ENCODE results near the gene CFAP46.
A peak's percentile ranks its signal among the peaks of the same experiment; 100 is the strongest.
"Not testable (repeated sequence)": the region's sequence is repeated elsewhere in the genome, so short reads cannot be mapped to it uniquely, and the experiment has no call there.

Gene CFAP46

DNA sequence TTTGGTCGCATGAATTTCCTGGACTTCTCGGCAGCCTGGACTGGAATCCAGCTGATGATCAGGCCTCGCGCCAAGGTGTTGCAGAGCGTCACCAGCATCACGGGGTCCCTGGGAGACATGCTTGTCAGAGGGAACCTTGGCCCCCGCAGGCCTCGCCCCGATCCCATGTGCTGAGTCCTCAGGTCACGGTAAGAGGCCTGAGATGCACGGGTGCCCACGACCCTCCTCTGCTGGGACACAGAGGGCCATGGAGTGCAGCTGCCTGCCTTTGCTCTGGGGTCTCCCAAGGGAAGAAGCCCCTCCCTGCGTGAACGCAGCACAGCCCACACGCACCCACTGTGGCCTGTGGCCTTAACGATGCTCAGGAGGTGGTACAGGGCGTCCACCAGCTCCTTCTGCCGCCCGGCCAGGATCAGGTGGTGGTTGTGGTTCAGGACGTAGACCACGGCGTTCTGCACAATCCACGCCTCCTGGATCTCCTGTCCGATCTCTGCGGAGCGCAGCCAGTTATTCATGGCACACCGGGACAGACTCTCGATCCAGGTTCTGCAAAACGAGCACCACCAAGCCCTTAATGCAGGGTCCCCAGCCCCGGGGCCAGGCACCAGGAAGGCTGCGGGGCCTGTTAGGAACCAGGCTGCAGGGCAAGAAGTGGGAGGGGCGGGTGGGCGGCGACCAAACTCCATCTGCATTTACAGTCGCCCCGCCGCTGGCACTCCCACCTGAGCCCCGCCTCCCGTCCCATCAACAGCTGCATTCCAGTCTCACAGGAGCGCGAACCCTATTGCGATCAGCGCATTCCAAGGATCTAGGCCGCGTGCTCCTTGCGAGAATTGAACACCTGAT, 29.4 kb downstream of the CFAP46 start:
- no peak for DNase-seq

DNA sequence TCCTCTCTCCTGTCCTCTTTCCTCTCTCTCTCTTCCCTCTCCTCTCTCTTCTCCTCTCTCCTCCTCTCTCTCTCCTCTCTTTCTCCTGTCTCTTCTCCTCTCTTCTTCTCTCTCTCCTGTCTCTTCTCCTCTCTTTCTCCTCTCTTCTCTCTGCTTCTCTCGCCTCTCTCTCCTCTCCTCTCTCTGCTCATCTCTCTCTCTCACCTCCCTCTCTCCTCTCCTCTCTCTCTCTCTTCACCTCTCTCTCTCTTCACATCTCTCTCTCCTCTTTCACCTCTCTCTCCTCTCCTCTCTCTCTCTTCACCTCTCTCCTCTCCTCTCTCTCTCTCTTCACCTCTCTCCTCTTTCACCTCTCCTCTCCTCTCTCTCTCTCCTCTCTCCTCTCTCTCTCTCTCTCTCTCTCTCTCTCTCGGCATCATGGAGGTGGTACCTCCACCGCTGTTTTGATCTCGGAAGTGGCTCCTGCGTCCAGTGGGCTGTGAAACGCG, 30.1 kb downstream of the CFAP46 start:
- DNase-seq = no peak

DNA sequence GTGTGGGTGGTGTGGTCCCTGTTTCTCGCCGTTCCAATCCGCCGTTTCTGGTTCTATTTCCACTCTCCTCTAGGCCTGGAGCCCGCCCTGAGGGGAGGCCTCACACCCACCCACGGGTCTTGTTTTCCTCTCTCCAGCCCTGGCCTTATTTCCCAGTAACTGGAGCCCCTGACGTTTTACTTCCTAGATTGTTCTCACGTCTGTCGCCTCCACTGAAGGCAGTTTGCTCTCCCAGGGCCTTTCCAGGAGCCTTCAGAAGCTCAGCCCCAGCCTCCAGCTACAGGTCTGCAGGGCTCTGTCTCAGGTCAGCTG, 30.6 kb downstream of the CFAP46 start:
- DNase-seq = no peak

DNA sequence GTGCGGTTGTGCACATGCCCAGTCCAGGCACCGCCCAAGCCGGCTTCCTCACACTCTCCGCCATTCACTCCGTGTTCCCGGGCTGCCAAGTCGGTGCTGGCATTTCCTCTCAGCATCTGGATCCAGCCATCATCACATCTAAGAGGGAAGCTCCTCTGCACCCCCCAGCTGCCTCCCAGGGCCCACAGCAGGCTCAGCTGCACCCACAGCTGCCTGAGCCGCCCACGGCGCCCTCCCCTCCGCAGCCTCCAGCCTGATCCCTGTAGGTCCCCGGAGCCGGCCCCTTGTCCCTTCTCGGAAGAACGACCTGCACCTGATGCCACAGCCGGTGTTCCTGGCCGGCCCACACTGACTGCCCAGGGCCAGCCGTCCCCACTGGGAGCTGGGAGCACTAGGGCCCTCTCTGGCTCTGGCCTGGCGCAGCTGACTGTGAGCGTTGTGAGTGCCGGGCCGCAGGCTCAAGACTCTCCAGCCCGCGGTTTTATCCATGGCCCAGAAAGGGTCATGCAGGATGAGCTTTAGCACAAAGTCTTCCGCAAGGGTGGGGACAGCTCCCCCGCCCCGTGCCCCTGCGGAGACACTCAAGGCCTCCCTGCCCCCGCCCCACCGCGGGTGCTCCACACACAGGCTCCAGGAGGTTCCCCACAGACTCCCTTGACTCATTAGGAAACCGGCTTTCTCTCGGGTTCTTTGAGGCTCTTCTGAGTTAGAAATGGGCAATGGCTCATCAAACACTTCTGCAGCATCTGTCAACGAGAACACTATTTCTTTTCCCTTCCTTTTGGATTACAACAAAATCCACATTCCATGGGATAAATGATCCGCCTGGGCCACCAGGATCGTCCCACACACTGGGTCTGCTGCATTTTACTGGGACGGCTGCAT, 31.2 kb downstream of the CFAP46 start:
- no peak for DNase-seq

DNA sequence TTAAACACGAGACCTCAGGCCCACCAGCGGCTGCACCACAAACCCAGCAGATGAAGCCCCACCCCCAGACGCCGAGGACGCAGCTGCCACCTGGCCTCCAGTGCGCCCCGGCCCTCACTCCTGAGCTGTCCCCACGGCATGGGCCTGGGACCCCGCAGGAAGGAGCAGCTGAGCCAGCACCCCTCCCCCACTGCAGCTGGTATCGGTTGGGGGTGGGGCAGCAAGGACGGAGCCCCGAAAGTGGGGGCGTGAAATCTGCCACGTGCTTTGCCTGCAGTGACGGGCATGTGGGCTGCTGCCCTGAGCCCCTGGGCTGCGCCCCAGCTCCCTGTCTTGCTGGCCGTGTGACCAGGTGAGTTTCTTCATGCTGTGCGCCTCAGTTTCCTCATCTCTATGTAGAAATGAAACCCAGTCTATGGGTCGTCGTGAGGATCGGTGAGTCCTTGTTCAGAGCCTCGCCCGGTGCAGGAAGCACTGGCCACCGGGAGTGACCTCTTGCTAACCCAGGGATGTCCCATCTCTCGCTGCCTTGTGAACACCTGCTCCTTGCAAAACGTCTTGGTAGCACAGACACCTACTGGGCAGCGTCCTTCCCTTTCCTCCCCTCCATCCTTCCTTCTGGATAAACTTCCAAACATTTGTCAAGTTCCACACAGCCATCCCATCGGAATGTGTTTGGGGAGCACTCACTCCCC, 32.0 kb downstream of the CFAP46 start:
- no peak for DNase-seq

DNA sequence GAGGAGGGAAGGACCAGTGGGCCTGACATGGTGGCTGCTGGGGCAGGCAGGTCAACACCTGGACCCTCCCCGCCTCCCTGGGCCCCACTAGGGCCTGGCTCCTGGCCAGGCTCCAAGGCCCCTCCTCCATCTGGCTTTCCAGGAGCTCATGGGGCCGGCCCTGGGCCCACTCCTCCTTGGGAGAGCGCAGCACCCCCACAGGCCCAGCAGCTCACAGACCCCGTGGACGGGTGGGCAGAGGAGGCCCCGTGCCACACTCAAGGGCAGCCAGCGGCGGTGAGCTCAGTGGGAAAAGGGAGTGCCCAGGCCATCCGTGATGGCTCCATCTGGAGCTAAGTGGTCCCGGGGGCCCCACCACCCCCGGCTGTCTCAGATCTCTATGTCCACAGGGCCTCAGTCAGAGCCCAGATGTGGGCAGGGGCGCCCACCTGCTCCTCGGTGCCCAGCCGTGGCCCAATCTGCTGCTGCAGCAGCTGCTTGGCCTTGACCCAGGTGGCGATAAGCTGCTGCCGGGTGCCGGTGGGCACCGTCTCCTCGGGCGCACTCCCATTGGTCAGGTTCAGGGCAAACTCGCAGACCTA, 32.8 kb downstream of the CFAP46 start:
- no peak for DNase-seq

GRCh38 chr10:132908621-132909295, 33.6 kb downstream of the CFAP46 start:
- DNase-seq = no peak

- no peak for DNase-seq
Measured at GRCh38 chr10:132907821-132908620, 34.3 kb downstream of the CFAP46 start.

DNA sequence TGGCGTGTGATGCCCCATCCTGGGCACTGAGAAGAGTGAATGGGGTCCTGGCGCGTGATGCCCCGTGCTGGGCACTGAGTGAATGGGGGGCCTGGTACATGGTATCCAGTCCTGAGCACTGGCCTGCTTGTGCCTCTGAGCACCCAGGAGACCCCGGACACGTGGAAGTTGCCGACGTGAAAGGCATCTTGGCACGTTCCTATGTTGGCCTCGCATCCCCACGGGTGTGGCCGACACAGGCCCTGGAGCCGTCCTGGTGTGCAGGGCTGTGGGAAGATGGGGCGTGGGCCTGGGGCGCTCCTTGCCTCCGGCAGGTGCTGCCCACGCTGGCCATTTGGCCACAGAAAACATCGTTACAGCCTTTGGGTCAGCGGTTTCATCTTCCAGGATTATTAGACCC, 35.5 kb downstream of the CFAP46 start:
- DNase-seq = no peak

DNA sequence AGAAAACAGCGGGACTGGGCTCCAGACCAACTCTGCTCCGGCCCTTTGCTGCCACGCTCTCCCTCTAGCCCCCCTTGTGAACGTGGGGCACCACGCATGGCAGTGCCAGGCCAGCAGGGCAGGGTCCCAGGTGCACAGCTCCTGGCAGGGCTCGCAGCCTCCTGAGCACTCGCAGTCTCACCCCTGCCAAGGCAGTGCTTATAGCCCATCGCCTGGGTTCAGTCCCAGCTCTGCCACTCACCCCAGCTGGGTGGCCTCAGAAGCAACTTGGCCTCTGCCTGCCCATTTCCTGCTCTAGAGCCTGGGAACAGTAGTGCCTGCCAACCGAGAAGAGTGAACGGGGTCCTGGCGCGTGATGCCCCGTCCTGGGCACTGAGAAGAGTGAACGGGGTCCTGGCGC, 36.3 kb downstream of the CFAP46 start:
- no peak for DNase-seq

- no peak for DNase-seq
Measured at GRCh38 chr10:132905661-132906060, 36.7 kb downstream of the CFAP46 start.

- DNase-seq = no peak
Measured at GRCh38 chr10:132904814-132905649, 37.3 kb downstream of the CFAP46 start.

DNA sequence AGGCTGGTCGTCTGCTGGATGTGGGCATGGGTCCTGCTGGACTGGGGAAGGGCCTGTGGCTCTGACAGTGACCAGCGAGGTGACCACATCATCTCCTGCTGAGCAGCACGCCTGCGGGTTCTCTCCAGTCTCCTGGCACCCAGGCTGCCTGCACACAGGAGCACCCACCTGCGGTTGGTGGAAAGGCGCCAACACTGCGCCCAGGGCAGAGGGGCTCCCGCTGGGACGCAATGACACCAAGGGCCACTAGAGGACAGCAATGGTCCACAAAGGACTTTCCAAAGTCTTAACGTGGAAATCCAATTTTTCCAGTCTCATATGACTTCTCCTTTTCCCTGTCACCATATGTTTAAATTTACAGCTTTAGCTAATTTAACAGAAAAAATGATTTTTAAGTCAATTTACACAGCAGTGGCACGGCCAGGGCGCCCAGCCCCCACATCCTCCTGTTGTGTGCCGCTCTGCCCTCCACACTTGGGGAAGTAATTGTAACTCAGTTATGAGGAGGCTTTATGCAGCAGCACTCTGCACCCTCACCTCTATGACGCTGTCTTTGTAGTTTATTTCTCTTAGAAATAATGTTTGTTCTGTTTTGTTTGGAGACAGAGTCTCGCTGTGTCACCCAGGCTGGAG, 38.1 kb downstream of the CFAP46 start:
- DNase-seq = peak; percentile 46

- not testable (repeated sequence) for DNase-seq
Measured at GRCh38 chr10:132902656-132903575, 39.5 kb downstream of the CFAP46 start.

- no peak for DNase-seq
Measured at GRCh38 chr10:132901351-132901750, 41.0 kb downstream of the CFAP46 start.

- no peak for DNase-seq
Measured at GRCh38 chr10:132900211-132900756, 42.1 kb downstream of the CFAP46 start.

GRCh38 chr10:132899751-132900065, 42.7 kb downstream of the CFAP46 start:
- DNase-seq = no peak

DNA sequence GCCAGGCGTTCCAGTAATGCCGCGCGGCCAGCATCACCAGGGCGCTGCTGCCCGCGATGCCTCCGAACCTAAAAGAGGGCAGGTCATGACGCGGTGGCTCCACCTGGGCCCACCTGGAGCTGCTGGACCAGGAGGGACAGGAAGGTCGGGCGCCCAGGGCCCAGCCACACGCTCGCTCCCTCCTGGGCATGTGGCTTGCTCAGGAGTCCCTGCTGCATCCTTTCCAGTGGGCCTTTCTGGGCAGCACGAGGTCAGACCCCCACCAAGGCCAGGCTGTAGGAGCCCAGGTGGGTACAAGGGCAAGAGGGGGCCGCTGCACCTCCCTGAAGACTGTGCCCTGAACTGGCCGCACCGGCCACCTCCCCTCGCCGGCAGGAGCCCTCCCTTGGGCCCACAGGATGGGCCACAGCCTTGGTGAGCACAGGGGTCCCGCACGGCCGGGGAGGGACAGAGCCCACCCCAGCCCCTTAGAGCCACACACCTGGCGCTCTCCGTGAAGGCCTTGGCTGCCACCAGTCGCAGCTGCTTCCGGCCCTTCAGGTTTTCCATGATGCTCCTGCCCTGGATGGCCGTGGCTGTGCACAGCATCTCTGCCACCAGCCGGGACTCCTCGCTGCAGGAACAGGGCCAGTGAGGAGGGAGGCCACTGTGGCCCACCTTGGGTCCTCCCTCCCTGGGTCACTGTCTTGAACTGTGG, 43.2 kb downstream of the CFAP46 start:
- DNase-seq = no peak
